SK-N-SH treated with all-trans-retinoic acid at 6 μM for 48 hours (cell line): ENCODE measurements around the gene RAB39B.

Experiments used
- ATAC-seq: fragments of 200-7000 bp; cut with Tn5 transposase; 3 replicates; pipeline ENCODE4 v1.9.1; 2020; ENCODE audit warnings: mild to moderate bottlenecking, moderate library complexity
- ARNTL ChIP-seq: fragments of 450-650 bp; formaldehyde crosslinking; IDR thresholded peaks from 2 replicates; pipeline ENCODE4 v1.5.0; 2020; ENCODE audit warnings: low read depth, mild to moderate bottlenecking, moderate library complexity, borderline replicate concordance
- BACH2 ChIP-seq: fragments of 250-450 bp; sonication (Bioruptor Pico); IDR thresholded peaks from 2 replicates; pipeline ENCODE4 v1.9.0; 2021; ENCODE audit warnings: mild to moderate bottlenecking, borderline replicate concordance
- CREB5 ChIP-seq: fragments of 250-450 bp; sonication (Bioruptor Pico); IDR thresholded peaks from 2 replicates; pipeline ENCODE4 v1.5.1; 2020; ENCODE audit warnings: low read depth, mild to moderate bottlenecking, moderate library complexity
- CSDC2 ChIP-seq: fragments of 250-450 bp; sonication (Bioruptor Pico); IDR thresholded peaks from 2 replicates; pipeline ENCODE4 v1.5.0; 2020; ENCODE audit warnings: mild to moderate bottlenecking, moderate library complexity
- CSRNP3 ChIP-seq: fragments of 250-450 bp; sonication (Bioruptor Pico); IDR thresholded peaks from 2 replicates; pipeline ENCODE4 v1.5.1; 2021; ENCODE audit warnings: mild to moderate bottlenecking, moderate library complexity
- ESRRG ChIP-seq: fragments of 250-450 bp; sonication (Bioruptor Pico); IDR thresholded peaks from 2 replicates; pipeline ENCODE4 v1.6.1; 2021; ENCODE audit warnings: mild to moderate bottlenecking
- GLIS3 ChIP-seq: fragments of 250-450 bp; sonication (Bioruptor Pico); IDR thresholded peaks from 2 replicates; pipeline ENCODE4 v1.5.0; 2020; ENCODE audit warnings: mild to moderate bottlenecking, moderate library complexity
- OSR1 ChIP-seq: fragments of 250-450 bp; sonication (Bioruptor Pico); IDR thresholded peaks from 2 replicates; pipeline ENCODE4 v1.8.0; 2022; ENCODE audit warnings: moderate library complexity, mild to moderate bottlenecking, inconsistent platforms
- POU6F1 ChIP-seq: fragments of 250-450 bp; sonication (Bioruptor Pico); IDR thresholded peaks from 2 replicates; pipeline ENCODE4 v1.8.0; 2021; ENCODE audit warnings: low read depth, mild to moderate bottlenecking, moderate library complexity, borderline replicate concordance
- PPARA ChIP-seq: fragments of 250-450 bp; sonication (Bioruptor Pico); IDR thresholded peaks from 2 replicates; pipeline ENCODE4 v1.5.0; 2020; ENCODE audit warnings: mild to moderate bottlenecking, borderline replicate concordance
- RARB ChIP-seq: fragments of 250-450 bp; sonication (Bioruptor Pico); IDR thresholded peaks from 2 replicates; pipeline ENCODE4 v1.8.0; 2021; ENCODE audit warnings: mild to moderate bottlenecking, moderate library complexity
- SNAI2 ChIP-seq: fragments of 250-450 bp; sonication (Bioruptor Pico); IDR thresholded peaks from 2 replicates; pipeline ENCODE4 v1.5.0; 2020; ENCODE audit warnings: mild to moderate bottlenecking, moderate library complexity
- TOX ChIP-seq: fragments of 250-450 bp; sonication (Bioruptor Pico); IDR thresholded peaks from 2 replicates; pipeline ENCODE4 v1.8.0; 2021; ENCODE audit warnings: mild to moderate bottlenecking, moderate library complexity, borderline replicate concordance
- TSHZ2 ChIP-seq: fragments of 250-450 bp; sonication (Bioruptor Pico); IDR thresholded peaks from 2 replicates; pipeline ENCODE4 v1.5.0; 2020; ENCODE audit warnings: mild to moderate bottlenecking, moderate library complexity
- ZC3H10 ChIP-seq: fragments of 250-450 bp; sonication (Bioruptor Pico); IDR thresholded peaks from 2 replicates; pipeline ENCODE4 v1.5.1; 2021; ENCODE audit warnings: mild to moderate bottlenecking, moderate library complexity
- ZFP3 ChIP-seq: fragments of 250-450 bp; sonication (Bioruptor Pico); IDR thresholded peaks from 2 replicates; pipeline ENCODE4 v1.5.0; 2020; ENCODE audit warnings: mild to moderate bottlenecking, moderate library complexity
- ZFP30 ChIP-seq: fragments of 450-650 bp; formaldehyde crosslinking; IDR thresholded peaks from 2 replicates; pipeline ENCODE4 v1.5.0; 2022; ENCODE audit warnings: mild to moderate bottlenecking, moderate library complexity
- ZNF565 ChIP-seq: fragments of 450-650 bp; formaldehyde crosslinking; conservative IDR thresholded peaks from 2 replicates; pipeline ENCODE4 v1.5.0; 2020; ENCODE audit warnings: low read depth, mild to moderate bottlenecking, moderate library complexity
- ZNF70 ChIP-seq: fragments of 450-650 bp; formaldehyde crosslinking; IDR thresholded peaks from 2 replicates; pipeline ENCODE4 v1.5.0; 2020; ENCODE audit warnings: mild to moderate bottlenecking, moderate library complexity
- ZNF8 ChIP-seq: fragments of 450-650 bp; formaldehyde crosslinking; IDR thresholded peaks from 2 replicates; pipeline ENCODE4 v1.5.0; 2020; ENCODE audit warnings: mild to moderate bottlenecking, moderate library complexity

The RAB39B gene

GRCh38 chrX:155262970-155263754 lies 1.1 kb downstream of the RAB39B start (continued):
- TF ChIP-seq TOX, result no peak
- TF ChIP-seq CREB5 (CRISPR knock-in tag), result no peak
- no peak for TF ChIP-seq CSDC2 (CRISPR knock-in tag)

- TF ChIP-seq POU6F1 (CRISPR knock-in tag) (no peak), ARNTL (CRISPR knock-in tag) (no peak), BACH2 (CRISPR knock-in tag) (no peak), SNAI2 (CRISPR knock-in tag) (no peak), CREB5 (CRISPR knock-in tag) (no peak), ZNF8 (CRISPR knock-in tag) (no peak), TOX (no peak), ZFP3 (CRISPR knock-in tag) (no peak), ZC3H10 (CRISPR knock-in tag) (no peak), PPARA (CRISPR knock-in tag) (no peak), ZNF565 (CRISPR knock-in tag) (no peak), RARB (CRISPR knock-in tag) (no peak), TSHZ2 (CRISPR knock-in tag) (no peak)
- no peak for ATAC-seq
Measured at GRCh38 chrX:155259752-155260151, 4.5 kb downstream of the RAB39B start.

GRCh38 chrX:155251391-155251790 lies 12.9 kb downstream of the RAB39B start:
- no peak for ATAC-seq
- TF ChIP-seq SNAI2 (CRISPR knock-in tag) (no peak), TOX (no peak), POU6F1 (CRISPR knock-in tag) (no peak), TSHZ2 (CRISPR knock-in tag) (no peak), ESRRG (CRISPR knock-in tag) (no peak), ZNF70 (CRISPR knock-in tag) (no peak), GLIS3 (no peak), ARNTL (CRISPR knock-in tag) (no peak), ZFP30 (CRISPR knock-in tag) (no peak), CSRNP3 (CRISPR knock-in tag) (no peak), OSR1 (CRISPR knock-in tag) (no peak), BACH2 (CRISPR knock-in tag) (no peak)
